Panc1 (cell line): ENCODE results near the gene ATXN1.

Experiments
- POLR2AphosphoS5 ChIP-seq: IDR thresholded peaks from 2 replicates; pipeline ENCODE4 v1.6.1; 2012; ENCODE audit warnings: mild to moderate bottlenecking, low read depth, low read length, moderate library complexity
- SIN3A ChIP-seq: IDR thresholded peaks from 2 replicates; pipeline ENCODE4 v1.6.1; 2012; ENCODE audit warnings: low read depth, mild to moderate bottlenecking, low read length, moderate library complexity, borderline replicate concordance; ENCODE audit not compliant: insufficient read depth
- TCF7L2 ChIP-seq: IDR thresholded peaks from 2 replicates; pipeline ENCODE4 v1.6.1; 2011; ENCODE audit warnings: mild to moderate bottlenecking, low read depth, low read length, inconsistent platforms
- TF ChIP-seq, protein P1 (sequence below): fragments of 450-650 bp; IDR thresholded peaks from 2 replicates; pipeline ENCODE4 v1.5.1; 2017; ENCODE audit warnings: mild to moderate bottlenecking

- TF ChIP-seq, protein P1, sequence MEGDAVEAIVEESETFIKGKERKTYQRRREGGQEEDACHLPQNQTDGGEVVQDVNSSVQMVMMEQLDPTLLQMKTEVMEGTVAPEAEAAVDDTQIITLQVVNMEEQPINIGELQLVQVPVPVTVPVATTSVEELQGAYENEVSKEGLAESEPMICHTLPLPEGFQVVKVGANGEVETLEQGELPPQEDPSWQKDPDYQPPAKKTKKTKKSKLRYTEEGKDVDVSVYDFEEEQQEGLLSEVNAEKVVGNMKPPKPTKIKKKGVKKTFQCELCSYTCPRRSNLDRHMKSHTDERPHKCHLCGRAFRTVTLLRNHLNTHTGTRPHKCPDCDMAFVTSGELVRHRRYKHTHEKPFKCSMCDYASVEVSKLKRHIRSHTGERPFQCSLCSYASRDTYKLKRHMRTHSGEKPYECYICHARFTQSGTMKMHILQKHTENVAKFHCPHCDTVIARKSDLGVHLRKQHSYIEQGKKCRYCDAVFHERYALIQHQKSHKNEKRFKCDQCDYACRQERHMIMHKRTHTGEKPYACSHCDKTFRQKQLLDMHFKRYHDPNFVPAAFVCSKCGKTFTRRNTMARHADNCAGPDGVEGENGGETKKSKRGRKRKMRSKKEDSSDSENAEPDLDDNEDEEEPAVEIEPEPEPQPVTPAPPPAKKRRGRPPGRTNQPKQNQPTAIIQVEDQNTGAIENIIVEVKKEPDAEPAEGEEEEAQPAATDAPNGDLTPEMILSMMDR = no peak
- TF ChIP-seq POLR2AphosphoS5 = no peak
- no peak for TF ChIP-seq SIN3A
- no peak for TF ChIP-seq TCF7L2
Observed at GRCh38 chr6:16723826-16724225, 37.4 kb downstream of the ATXN1 start.
